ENCODE measurements around the gene HCRTR1.
A peak's percentile ranks its signal among the peaks of the same experiment; 100 is the strongest.

Gene HCRTR1

GRCh38 chr1:31654474-31654776 is 36.9 kb downstream of the HCRTR1 start:
- no peak overlapping the region for H3K4me2 ChIP-seq
- H3K4me3 ChIP-seq: no peak overlapping the region
- peaks cover 41% of the 10 kb centered on the region for H3K4me1 ChIP-seq
- no peaks in the 10 kb centered on the region for H3K36me3 ChIP-seq
- H3K27me3 ChIP-seq: no peaks in the 10 kb centered on the region
- no peak overlapping the region for H3K27ac ChIP-seq
- TF ChIP-seq Cebpa-rat (IDR thresholded peaks at IDR 0.05): no peak
- no peak overlapping the region for H3K9ac ChIP-seq
- no peaks in the 10 kb centered on the region for H3K9me3 ChIP-seq
- no peaks in the 10 kb centered on the region for H4K20me1 ChIP-seq

GRCh38 chr1:31655104-31655503 is 37.6 kb downstream of the HCRTR1 start:
- Histone ChIP-seq H3K9ac (no peak overlapping the region), H3K9me3 (no peaks in the 10 kb centered on the region), H4K20me1 (no peaks in the 10 kb centered on the region), H3K27ac (no peak overlapping the region), H3K4me1 (peaks cover 48% of the 10 kb centered on the region), H3K36me3 (no peaks in the 10 kb centered on the region), H3K4me3 (no peak overlapping the region), H3K27me3 (no peaks in the 10 kb centered on the region), H3K4me2 (no peak overlapping the region)
- no peak for TF ChIP-seq Cebpa-rat (IDR thresholded peaks at IDR 0.05)

- H3K4me1 ChIP-seq: peaks cover 54% of the 10 kb centered on the region
- H3K27me3 ChIP-seq: no peaks in the 10 kb centered on the region
- H3K27ac ChIP-seq: no peak overlapping the region
- H3K36me3 ChIP-seq: no peaks in the 10 kb centered on the region
- no peaks in the 10 kb centered on the region for H3K9me3 ChIP-seq
- no peak for TF ChIP-seq Cebpa-rat (IDR thresholded peaks at IDR 0.05)
- H3K9ac ChIP-seq: no peak overlapping the region
- peak overlapping the region; percentile 84; the same call in 1 of the 2 replicates for H3K4me2 ChIP-seq
- no peak overlapping the region for H3K4me3 ChIP-seq
- no peaks in the 10 kb centered on the region for H4K20me1 ChIP-seq
Measured at GRCh38 chr1:31655756-31656155, 38.3 kb downstream of the HCRTR1 start.

- H3K27me3 ChIP-seq: no peaks in the 10 kb centered on the region
- no peaks in the 10 kb centered on the region for H4K20me1 ChIP-seq
- peak overlapping the region; percentile 85 for H3K27ac ChIP-seq
- no peak overlapping the region for H3K4me3 ChIP-seq
- H3K9me3 ChIP-seq: no peaks in the 10 kb centered on the region
- H3K36me3 ChIP-seq: no peaks in the 10 kb centered on the region
- peak overlapping the region; percentile 84 for H3K4me2 ChIP-seq
- no peak overlapping the region; the same call in 1 of the 2 replicates for H3K9ac ChIP-seq
- peaks cover 69% of the 10 kb centered on the region for H3K4me1 ChIP-seq
- TF ChIP-seq Cebpa-rat (IDR thresholded peaks at IDR 0.05): no peak
Measured at GRCh38 chr1:31657020-31657804, 39.7 kb downstream of the HCRTR1 start.

- no peaks in the 10 kb centered on the region for H3K36me3 ChIP-seq
- peaks cover 77% of the 10 kb centered on the region for H3K4me1 ChIP-seq
- H3K9ac ChIP-seq: peak overlapping the region; percentile 53
- no peak overlapping the region for H3K4me3 ChIP-seq
- no peaks in the 10 kb centered on the region for H4K20me1 ChIP-seq
- TF ChIP-seq Cebpa-rat (IDR thresholded peaks at IDR 0.05): no peak
- peak overlapping the region; percentile 85 for H3K27ac ChIP-seq
- H3K27me3 ChIP-seq: no peaks in the 10 kb centered on the region
- H3K4me2 ChIP-seq: peak overlapping the region; percentile 84
- no peaks in the 10 kb centered on the region for H3K9me3 ChIP-seq
Measured at GRCh38 chr1:31657972-31658510, 40.6 kb downstream of the HCRTR1 start.

- no peaks in the 10 kb centered on the region for H3K36me3 ChIP-seq
- no peaks in the 10 kb centered on the region for H4K20me1 ChIP-seq
- H3K27me3 ChIP-seq: no peaks in the 10 kb centered on the region
- peak overlapping the region; percentile 53 for H3K9ac ChIP-seq
- no peaks in the 10 kb centered on the region for H3K9me3 ChIP-seq
- H3K27ac ChIP-seq: peak overlapping the region; percentile 85
- TF ChIP-seq Cebpa-rat (IDR thresholded peaks at IDR 0.05): no peak
- peak overlapping the region; percentile 84 for H3K4me2 ChIP-seq
- no peak overlapping the region for H3K4me3 ChIP-seq
- H3K4me1 ChIP-seq: peaks cover 84% of the 10 kb centered on the region
Measured at GRCh38 chr1:31658721-31659120, 41.2 kb downstream of the HCRTR1 start.

DNA sequence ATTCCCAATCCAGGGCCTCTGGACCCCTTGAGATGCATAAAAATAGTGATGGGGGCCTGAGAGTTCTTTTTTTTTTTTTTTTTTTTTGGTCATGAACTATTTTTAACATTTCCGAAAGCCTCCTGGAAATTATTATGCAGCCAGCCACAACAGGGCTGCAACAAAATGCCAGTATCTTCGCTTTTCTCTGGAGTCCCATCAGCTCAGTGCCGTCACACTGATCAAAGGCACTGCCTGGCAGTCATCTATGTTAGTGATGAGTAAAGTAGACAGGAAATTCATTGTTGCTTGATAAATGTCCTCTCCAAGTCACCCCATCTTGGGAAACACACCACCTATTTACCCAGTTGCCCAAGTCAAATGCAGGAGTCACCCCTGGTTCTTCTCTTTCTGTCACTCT is 42.4 kb downstream of the HCRTR1 start:
- H3K9ac ChIP-seq: peak overlapping the region; percentile 59
- no peaks in the 10 kb centered on the region for H3K36me3 ChIP-seq
- H4K20me1 ChIP-seq: no peaks in the 10 kb centered on the region
- TF ChIP-seq Cebpa-rat (IDR thresholded peaks at IDR 0.05): no peak
- H3K4me2 ChIP-seq: peak overlapping the region; percentile 84
- no peaks in the 10 kb centered on the region for H3K27me3 ChIP-seq
- H3K27ac ChIP-seq: peak overlapping the region; percentile 85
- no peaks in the 10 kb centered on the region for H3K9me3 ChIP-seq
- peaks cover 96% of the 10 kb centered on the region for H3K4me1 ChIP-seq
- H3K4me3 ChIP-seq: peak overlapping the region; percentile 23

- H3K9me3 ChIP-seq: no peaks in the 10 kb centered on the region
- H3K4me1 ChIP-seq: peaks cover 100% of the 10 kb centered on the region
- H4K20me1 ChIP-seq: no peaks in the 10 kb centered on the region
- peak overlapping the region; percentile 84 for H3K4me2 ChIP-seq
- peak overlapping the region; percentile 59 for H3K9ac ChIP-seq
- H3K27ac ChIP-seq: peak overlapping the region; percentile 85
- H3K36me3 ChIP-seq: no peaks in the 10 kb centered on the region
- no peak for TF ChIP-seq Cebpa-rat (IDR thresholded peaks at IDR 0.05)
- H3K4me3 ChIP-seq: 0 out of 2 replicates have a peak overlapping the region, but pooled peaks have one; percentile 23
- no peaks in the 10 kb centered on the region for H3K27me3 ChIP-seq
Measured at GRCh38 chr1:31660871-31661455, 43.5 kb downstream of the HCRTR1 start.

DNA sequence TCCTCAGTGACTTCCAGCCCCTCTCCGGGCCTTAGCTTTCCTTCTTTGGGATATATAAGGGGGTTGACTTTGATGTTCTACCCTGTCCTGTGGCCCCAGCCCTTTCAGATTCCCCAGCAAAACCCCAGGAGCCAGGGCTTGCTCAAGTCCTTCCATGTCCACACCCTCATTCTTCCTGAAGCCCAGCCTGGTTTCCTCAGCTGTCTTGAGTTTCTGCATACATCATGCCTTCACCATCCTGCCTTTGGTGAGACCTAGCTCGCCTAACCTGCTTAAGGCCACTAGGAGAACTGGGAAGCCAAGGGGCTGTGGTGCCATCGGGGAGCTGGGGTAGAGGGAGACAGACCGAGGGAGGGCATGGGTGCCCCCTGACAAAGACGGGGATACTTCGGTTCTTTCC is 44.4 kb downstream of the HCRTR1 start:
- Histone ChIP-seq H3K4me3 (no peak overlapping the region), H3K4me2 (peak overlapping the region; percentile 84), H3K4me1 (peaks cover 100% of the 10 kb centered on the region), H3K27me3 (no peaks in the 10 kb centered on the region), H3K9ac (peak overlapping the region; percentile 59; the same call in 1 of the 2 replicates), H3K36me3 (no peaks in the 10 kb centered on the region), H4K20me1 (no peaks in the 10 kb centered on the region), H3K27ac (peak overlapping the region; percentile 85), H3K9me3 (no peaks in the 10 kb centered on the region)
- no peak for TF ChIP-seq Cebpa-rat (IDR thresholded peaks at IDR 0.05)

DNA sequence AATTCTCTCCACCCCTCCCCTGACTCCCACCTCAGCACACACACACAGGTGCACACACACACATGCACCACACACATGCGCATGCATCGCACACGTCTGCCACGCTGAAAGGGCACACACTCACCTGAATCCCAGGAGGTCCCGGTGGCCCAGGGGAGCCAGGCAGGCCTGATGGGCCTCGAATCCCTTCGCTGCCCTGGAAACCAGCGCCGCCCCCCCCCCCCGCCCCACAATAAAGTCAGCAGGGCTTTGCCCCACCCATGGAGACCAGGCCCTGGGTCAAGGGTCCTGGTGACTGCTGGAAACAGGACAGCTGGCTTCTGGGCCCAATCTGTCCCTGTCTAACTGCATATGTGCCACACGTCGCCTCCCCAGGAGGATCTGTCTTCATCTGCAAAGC is 45.0 kb downstream of the HCRTR1 start:
- TF ChIP-seq Cebpa-rat (IDR thresholded peaks at IDR 0.05): no peak
- Histone ChIP-seq H3K27ac (peak overlapping the region; percentile 27; the same call in 1 of the 2 replicates), H4K20me1 (no peaks in the 10 kb centered on the region), H3K27me3 (no peaks in the 10 kb centered on the region), H3K4me1 (peaks cover 100% of the 10 kb centered on the region), H3K9me3 (no peaks in the 10 kb centered on the region), H3K4me2 (peak overlapping the region; percentile 84), H3K4me3 (no peak overlapping the region), H3K9ac (no peak overlapping the region), H3K36me3 (no peaks in the 10 kb centered on the region)
